Fibroblast of the aortic adventitia (primary cell): ENCODE measurements around the gene DBF4B. TPM values are rescaled to one million over a fixed set of nuclear protein-coding genes. Genes with fewer than 3 reads are reported as not detected.
A peak's percentile ranks its signal among the peaks of the same experiment; 100 is the strongest.

Experiments
- DNase-seq: peaks from one replicate; pipeline ENCODE4 v3.0.0-alpha.2; 2010; ENCODE audit warnings: low read depth
- H3K4me3 ChIP-seq: 2 replicates; pipeline ENCODE4 v1.5.1; 2011; ENCODE audit warnings: low read depth, mild to moderate bottlenecking, control low read depth, low read length, moderate library complexity
- CTCF ChIP-seq: IDR thresholded peaks from 2 replicates; pipeline ENCODE4 v1.5.1; 2011; ENCODE audit warnings: mild to moderate bottlenecking, low read length, control low read depth, inconsistent platforms; ENCODE audit not compliant: insufficient read depth
- total RNA-seq: library from RNA; depleted of rRNA; stranded (reverse); fragments of >200 nt; gene quantifications from 2 replicates; pipeline ENCODE4 v1.2.3, GENCODE V29; 2012; ENCODE audit warnings: low replicate concordance

DBF4B gene
- total RNA-seq, 1 donor: 4.9 TPM

GRCh38 chr17:44778656-44779210 lies 70.3 kb downstream of the DBF4B start:
- H3K4me3 ChIP-seq: no peak overlapping the region
- DNase-seq: no peak
- no peak for TF ChIP-seq CTCF

- TF ChIP-seq CTCF: peak; percentile 82
- DNase-seq: peak; percentile 70
- peak overlapping the region; percentile 65 for H3K4me3 ChIP-seq
These were observed 71.0 kb downstream of the DBF4B start for GRCh38 chr17:44779211-44780025.

- DNase-seq: no peak
- no peak overlapping the region for H3K4me3 ChIP-seq
- no peak for TF ChIP-seq CTCF
These were observed 71.7 kb downstream of the DBF4B start for GRCh38 chr17:44780161-44780560.

GRCh38 chr17:44780845-44781480 lies 72.5 kb downstream of the DBF4B start:
- DNase-seq: no peak
- H3K4me3 ChIP-seq: no peak overlapping the region
- no peak for TF ChIP-seq CTCF

GRCh38 chr17:44781551-44782325 lies 73.3 kb downstream of the DBF4B start:
- no peak overlapping the region for H3K4me3 ChIP-seq
- DNase-seq: no peak
- no peak for TF ChIP-seq CTCF

- no peak overlapping the region for H3K4me3 ChIP-seq
- DNase-seq: no peak
- no peak for TF ChIP-seq CTCF
These were observed 73.9 kb downstream of the DBF4B start for GRCh38 chr17:44782326-44782850.
